HG03060 (cell line): ENCODE measurements around the gene BCO2.

ENCODE experiments used
- ATAC-seq: cut with Tn5 transposase; IDR thresholded peaks from one replicate; pipeline ENCODE4 v1.9.1; 2021; ENCODE audit warnings: low read depth, moderate number of reproducible peaks; ENCODE audit not compliant: unreplicated experiment

BCO2 gene

GRCh38 chr11:112241486-112241885, 66.2 kb downstream of the BCO2 start:
- no peak for ATAC-seq

- ATAC-seq, result no peak
Observed at GRCh38 chr11:112247201-112247600, 71.9 kb downstream of the BCO2 start.

- ATAC-seq, result no peak
Observed at GRCh38 chr11:112248201-112248600, 72.9 kb downstream of the BCO2 start.

GRCh38 chr11:112249871-112250610, 74.7 kb downstream of the BCO2 start:
- ATAC-seq, result no peak

DNA sequence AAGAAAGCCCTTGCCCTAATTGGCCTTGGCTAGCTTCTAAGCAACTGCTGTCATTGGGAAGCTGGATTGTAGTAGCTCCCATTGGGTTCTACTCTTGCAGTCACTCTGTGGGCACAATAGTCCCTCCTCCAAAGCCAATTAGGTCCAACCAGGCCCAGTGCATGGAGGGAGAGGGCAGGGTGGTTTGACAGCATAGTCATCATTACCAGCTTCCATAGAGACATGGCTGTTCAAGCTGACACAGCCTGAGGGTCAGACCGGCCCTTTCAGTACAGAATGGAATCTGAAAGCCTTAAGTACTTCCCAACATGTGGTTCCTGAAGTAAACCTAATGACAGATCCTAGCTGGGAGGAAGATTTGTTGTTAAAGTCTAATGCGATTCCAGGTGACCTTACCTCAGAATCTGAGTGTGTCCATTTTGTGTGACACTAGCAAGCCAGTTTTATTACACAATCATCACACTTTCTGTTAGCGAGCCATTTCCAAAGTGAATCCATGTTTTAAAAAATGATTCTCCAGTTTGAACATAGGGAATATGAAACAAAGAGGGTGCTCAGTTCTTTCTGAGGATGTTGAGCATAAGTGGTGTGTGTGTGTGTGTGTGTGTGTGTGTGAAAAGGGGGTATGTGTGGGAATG, 78.4 kb downstream of the BCO2 start:
- no peak for ATAC-seq

GRCh38 chr11:112255067-112255720, 79.9 kb downstream of the BCO2 start:
- no peak for ATAC-seq

- ATAC-seq, result no peak
Observed at GRCh38 chr11:112260490-112260889, 85.2 kb downstream of the BCO2 start, which contains the start of gene PLET1. Gene PLET1, minus strand, starts transcription at chr11:112260860. Its CDS starts 271 bp downstream, at chr11:112260589.

GRCh38 chr11:112265659-112266409, 90.5 kb downstream of the BCO2 start:
- ATAC-seq, result no peak

DNA sequence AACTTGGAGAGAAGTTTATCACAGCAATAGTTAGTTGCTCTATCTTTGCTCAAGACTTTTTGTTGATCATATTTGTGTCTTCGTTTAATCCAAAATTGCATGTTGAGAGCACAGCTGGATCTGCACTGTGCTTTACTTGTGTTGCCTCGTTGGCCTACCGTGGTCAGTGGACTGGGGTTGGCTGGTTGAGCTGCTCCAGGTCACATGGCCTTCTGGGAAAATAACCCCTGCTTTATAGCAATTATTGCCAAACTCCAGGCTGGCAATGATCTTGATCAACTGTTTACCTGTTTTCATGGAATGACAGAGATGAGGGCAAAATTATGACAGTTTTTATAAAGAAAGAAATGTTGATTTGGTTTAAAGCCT, 91.1 kb downstream of the BCO2 start:
- ATAC-seq, result no peak

DNA sequence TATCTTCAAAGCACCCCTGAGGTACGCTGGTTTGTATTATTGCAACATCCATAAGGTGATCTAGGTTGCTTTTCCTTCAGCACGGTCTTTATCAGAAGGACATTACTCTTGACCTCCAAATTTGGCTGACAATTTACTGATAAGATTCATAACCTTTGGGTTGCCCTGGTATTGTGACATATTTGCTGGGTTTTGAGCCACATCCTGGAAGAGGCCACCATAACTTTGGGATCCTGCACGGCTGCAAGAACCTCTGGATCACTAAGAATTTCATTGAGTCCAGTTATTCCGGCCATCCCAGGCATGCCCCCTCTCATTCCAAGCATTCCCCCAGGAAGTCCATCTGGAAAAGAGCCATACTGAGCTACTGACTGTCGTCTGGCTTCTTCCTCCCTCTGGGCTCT, 91.9 kb downstream of the BCO2 start:
- no peak for ATAC-seq

DNA sequence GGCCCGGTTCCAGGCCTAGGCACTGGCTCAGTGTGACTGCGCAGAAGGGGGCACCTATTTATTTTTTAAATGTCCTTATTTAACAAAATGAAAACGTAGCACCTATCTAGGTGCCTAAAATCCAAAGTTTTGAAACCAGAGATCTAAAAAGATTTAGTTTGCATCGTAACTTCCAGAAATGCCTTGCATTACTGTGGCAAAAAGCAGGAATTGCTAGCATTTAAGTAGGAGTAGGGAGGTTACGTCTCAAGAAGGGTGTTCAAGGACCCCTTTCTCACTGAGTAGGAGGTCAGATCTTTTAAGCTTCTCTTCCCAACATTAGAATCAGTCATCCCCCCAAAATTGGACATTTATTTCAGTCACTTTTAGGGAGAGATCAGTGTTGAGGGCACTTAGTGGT, 93.1 kb downstream of the BCO2 start:
- ATAC-seq, result no peak
